ENCODE measurements around the gene C10orf88. TPM values are rescaled to one million over a fixed set of nuclear protein-coding genes. Genes with fewer than 3 reads are reported as not detected.

The C10orf88 gene
- total RNA-seq, 2 donors from 2014 or later: 3.0 to 51.0 TPM

DNA sequence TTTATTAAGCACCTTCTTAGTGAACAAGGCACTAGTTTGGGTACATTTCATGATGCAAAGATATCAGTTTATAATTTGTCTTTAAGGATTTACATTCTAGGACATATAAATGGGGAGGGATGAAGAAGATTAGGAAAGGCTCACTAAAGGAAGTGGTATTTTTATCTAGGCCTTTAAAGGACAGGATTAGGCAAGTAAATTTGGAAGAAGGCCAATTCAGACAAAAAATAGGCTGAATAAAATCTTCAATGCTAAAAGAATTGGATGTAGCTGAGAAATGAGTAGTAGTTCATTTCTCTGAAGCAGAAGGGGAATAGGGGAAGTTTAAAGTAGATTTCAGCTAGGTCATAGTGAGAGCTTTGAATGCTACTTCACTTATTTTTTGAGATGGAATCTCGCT, 69.9 kb downstream of the C10orf88 start:
- ATAC-seq (ENCODE audit: insufficient number of reproducible peaks, low FRiP score, low read depth): no peak
- no peaks in the 10 kb centered on the region for H3K9me3 ChIP-seq

DNA sequence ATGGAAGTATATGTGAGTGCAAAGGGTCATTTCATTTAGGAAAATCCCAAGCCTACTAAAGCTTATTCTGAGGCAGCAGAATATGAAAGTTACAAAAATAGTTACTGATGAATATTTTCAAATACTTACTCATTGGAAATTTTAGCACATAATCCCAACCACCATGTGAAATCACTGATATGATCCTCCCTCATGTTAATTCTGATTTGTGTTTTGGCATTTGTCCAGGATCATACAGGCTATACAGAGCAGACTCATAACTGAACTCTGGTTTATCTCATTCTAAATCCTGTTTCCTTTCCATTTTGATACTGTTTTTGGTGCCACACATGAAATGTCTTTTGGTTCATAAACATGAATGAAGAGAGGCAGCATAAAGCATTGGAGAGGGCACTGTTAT, 71.3 kb downstream of the C10orf88 start:
- Histone ChIP-seq H3K27ac (no peak overlapping the region), H3K36me3 (no peaks in the 10 kb centered on the region), H3K4me3 (no peak overlapping the region), H3K9me3 (no peaks in the 10 kb centered on the region), H3K4me1 (ENCODE audit: control insufficient read depth in 1 of 2, low read depth in 2 of 2) (peaks cover 4% of the 10 kb centered on the region in 2 donors), H3K27me3 (replicated peaks; ENCODE audit: insufficient read depth) (no peaks in the 10 kb centered on the region)
- ATAC-seq (ENCODE audit: insufficient number of reproducible peaks, low FRiP score, low read depth): no peak
- TF ChIP-seq, protein P1, sequence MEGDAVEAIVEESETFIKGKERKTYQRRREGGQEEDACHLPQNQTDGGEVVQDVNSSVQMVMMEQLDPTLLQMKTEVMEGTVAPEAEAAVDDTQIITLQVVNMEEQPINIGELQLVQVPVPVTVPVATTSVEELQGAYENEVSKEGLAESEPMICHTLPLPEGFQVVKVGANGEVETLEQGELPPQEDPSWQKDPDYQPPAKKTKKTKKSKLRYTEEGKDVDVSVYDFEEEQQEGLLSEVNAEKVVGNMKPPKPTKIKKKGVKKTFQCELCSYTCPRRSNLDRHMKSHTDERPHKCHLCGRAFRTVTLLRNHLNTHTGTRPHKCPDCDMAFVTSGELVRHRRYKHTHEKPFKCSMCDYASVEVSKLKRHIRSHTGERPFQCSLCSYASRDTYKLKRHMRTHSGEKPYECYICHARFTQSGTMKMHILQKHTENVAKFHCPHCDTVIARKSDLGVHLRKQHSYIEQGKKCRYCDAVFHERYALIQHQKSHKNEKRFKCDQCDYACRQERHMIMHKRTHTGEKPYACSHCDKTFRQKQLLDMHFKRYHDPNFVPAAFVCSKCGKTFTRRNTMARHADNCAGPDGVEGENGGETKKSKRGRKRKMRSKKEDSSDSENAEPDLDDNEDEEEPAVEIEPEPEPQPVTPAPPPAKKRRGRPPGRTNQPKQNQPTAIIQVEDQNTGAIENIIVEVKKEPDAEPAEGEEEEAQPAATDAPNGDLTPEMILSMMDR (IDR thresholded peaks at IDR 0.05): no peak
- DNase-seq (ENCODE audit: low spot score): no peak

More for the DNA sequence above, 69.9 kb downstream of the C10orf88 start:
- Histone ChIP-seq H3K36me3 (no peaks in the 10 kb centered on the region), H3K4me1 (ENCODE audit: control insufficient read depth in 1 of 2, low read depth in 2 of 2) (peaks cover 4% of the 10 kb centered on the region in 2 donors), H3K27me3 (replicated peaks; ENCODE audit: insufficient read depth) (no peaks in the 10 kb centered on the region), H3K27ac (no peak overlapping the region), H3K4me3 (no peak overlapping the region)
- no peak for DNase-seq (ENCODE audit: low spot score)
- TF ChIP-seq, protein P1 (IDR thresholded peaks at IDR 0.05): no peak

Other genes with a start within 250 kb of the C10orf88 start
- gene CUZD1, start 108.4 kb downstream of the C10orf88 start, total RNA-seq: not detected
- 1 to 10 TPM; 4.8 to 9.1 TPM for gene FAM24B, start 74.6 kb downstream of the C10orf88 start, total RNA-seq
- not detected for gene FAM24A, start 43.6 kb downstream of the C10orf88 start, total RNA-seq
- 1 to 10 TPM in 1 of 2 donors, under 1 TPM in 1; 0.95 to 1.1 TPM for gene PSTK, start 26.2 kb upstream of the C10orf88 start, total RNA-seq
- 10 to 100 TPM in 1 of 2 donors, 1 to 10 TPM in 1; 8.5 to 14.5 TPM for gene IKZF5, start 54.6 kb upstream of the C10orf88 start, total RNA-seq
- 10 to 100 TPM; 11.8 to 14.7 TPM for gene ACADSB, start 54.8 kb upstream of the C10orf88 start, total RNA-seq
- not detected for gene HMX3, start 181.7 kb upstream of the C10orf88 start, total RNA-seq
- gene HMX2, start 193.9 kb upstream of the C10orf88 start, total RNA-seq: not detected
- gene BUB3, start 200.2 kb upstream of the C10orf88 start, total RNA-seq: 10 to 100 TPM; 64.2 to 77.9 TPM

Measured in thoracic aorta (tissue), 2 donors.